Keratinocyte (primary cell): ENCODE measurements around the gene ANKRD24. TPM values are rescaled to one million over a fixed set of nuclear protein-coding genes. Genes with fewer than 3 reads are reported as not detected.

Experiments
- DNase-seq: peaks from one replicate; pipeline ENCODE4 v3.0.0-alpha.2; 2011; ENCODE audit warnings: low read depth, missing footprints, low spot score
- FAIRE-seq: peaks from 2 replicates; lab custom pipeline; 2011; peaks lifted over from hg19 to GRCh38; lab: Jason Lieb, UNC
- H2AFZ ChIP-seq: 2 replicates; pipeline ENCODE4 v1.6.0; 2012; ENCODE audit warnings: low read length, control low read depth, inconsistent platforms; ENCODE audit not compliant: control insufficient read depth
- H3K27ac ChIP-seq: 2 replicates; pipeline ENCODE4 v1.5.1; 2011; ENCODE audit warnings: low read length; ENCODE audit not compliant: control insufficient read depth, insufficient read depth
- H3K27me3 ChIP-seq: 3 replicates; pipeline ENCODE4 v1.6.0; 2011; ENCODE audit warnings: low read length; ENCODE audit not compliant: control insufficient read depth, insufficient read depth; ENCODE audit errors: extremely low read depth
- H3K36me3 ChIP-seq, 2 experiments: 2 replicates in 1 of 2; 3 replicates in 1 of 2; pipeline ENCODE4 v1.5.1; 2011; ENCODE audit warnings: low read length in 2 of 2, mild to moderate bottlenecking in 1 of 2; ENCODE audit not compliant: control insufficient read depth in 2 of 2, insufficient read depth in 2 of 2; ENCODE audit errors: extremely low read depth in 1 of 2
- H3K4me1 ChIP-seq: 3 replicates; pipeline ENCODE4 v1.5.1; 2011; ENCODE audit warnings: low read length; ENCODE audit not compliant: control insufficient read depth, insufficient read depth; ENCODE audit errors: extremely low read depth
- H3K4me2 ChIP-seq: 3 replicates; pipeline ENCODE4 v1.6.0; 2011; ENCODE audit warnings: low read depth, low read length; ENCODE audit not compliant: control insufficient read depth, insufficient read depth; ENCODE audit errors: extremely low read depth
- H3K4me3 ChIP-seq, 3 experiments: fragments of 200-600 bp in 1 of 3; sonication (generic) in 1 of 3; 2 replicates in 2 of 3; 3 replicates in 1 of 3; pipeline ENCODE4 v1.5.1; 2011 to 2016; ENCODE audit warnings: low read length in 3 of 3, mild to moderate bottlenecking in 3 of 3, control low read depth in 2 of 3, inconsistent platforms in 1 of 3, low read depth in 1 of 3, mixed read lengths in 1 of 3, mixed run types in 1 of 3, moderate library complexity in 1 of 3; ENCODE audit not compliant: control insufficient read depth in 2 of 3, insufficient read depth in 2 of 3; ENCODE audit errors: extremely low read depth in 1 of 3
- H3K79me2 ChIP-seq: 2 replicates; pipeline ENCODE4 v1.6.0; 2012; ENCODE audit warnings: low read length; ENCODE audit not compliant: control insufficient read depth, insufficient read depth
- H3K9ac ChIP-seq: 3 replicates; pipeline ENCODE4 v1.6.0; 2011; ENCODE audit warnings: low read length; ENCODE audit not compliant: control insufficient read depth, insufficient read depth; ENCODE audit errors: extremely low read depth
- H3K9me1 ChIP-seq: 3 replicates; pipeline ENCODE4 v1.6.0; 2011; ENCODE audit warnings: low read length; ENCODE audit not compliant: control insufficient read depth, insufficient read depth; ENCODE audit errors: extremely low read depth
- H3K9me3 ChIP-seq: 2 replicates; pipeline ENCODE4 v1.5.1; 2012; ENCODE audit warnings: low read depth, low read length; ENCODE audit not compliant: control insufficient read depth
- H4K20me1 ChIP-seq: 3 replicates; pipeline ENCODE4 v1.6.0; 2011; ENCODE audit warnings: low read length; ENCODE audit not compliant: control insufficient read depth, insufficient read depth; ENCODE audit errors: extremely low read depth
- EZH2 ChIP-seq: IDR thresholded peaks from one replicate; pipeline ENCODE4 v1.6.1; 2012; ENCODE audit warnings: inconsistent platforms, mild to moderate bottlenecking, low read length, moderate library complexity
- dilution Hi-C: fragments of 300-500 bp; cut with MboI; formaldehyde crosslinking; loops from one replicate; pipeline ENCODE4 v1.7.0; 2020; ENCODE audit warnings: low sequenced_read_pairs; ENCODE audit not compliant: extremely low pct_ligation_motif_present
- polyA plus RNA-seq, 5 experiments: library from polyadenylated mRNA; depleted of rRNA in 3 of 5; stranded (reverse) in 3 of 5; stranded (forward) in 1 of 5; unstranded in 1 of 5; fragments of >200 nt; gene quantifications; 1 replicate in 1 of 5; 2 replicates in 3 of 5; 3 replicates in 1 of 5; pipeline versions ENCODE4 v1.2.1 to v1.2.3, GENCODE V29; 2011 to 2012; ENCODE audit warnings: missing spikeins in 2 of 5, low read depth in 1 of 5, low replicate concordance in 1 of 5
- TF ChIP-seq, protein P1 (sequence below), 3 experiments: IDR thresholded peaks in 1 of 3; conservative IDR thresholded peaks in 1 of 3; optimal IDR thresholded peaks in 1 of 3; 2 replicates in 2 of 3; 3 replicates in 1 of 3; pipeline versions ENCODE3 to v1.5.1; 2011; ENCODE audit warnings: low read length in 3 of 3, mild to moderate bottlenecking in 3 of 3, moderate library complexity in 2 of 3, control low read depth in 1 of 3, inconsistent platforms in 1 of 3; ENCODE audit not compliant: insufficient read depth in 2 of 3; ENCODE audit errors: extremely low read depth in 1 of 3

The ANKRD24 gene
- polyA plus RNA-seq, 1 donor (not counting 4 experiments of a cell fraction or from before 2014, with no cell fraction given): 0.07 TPM

DNA sequence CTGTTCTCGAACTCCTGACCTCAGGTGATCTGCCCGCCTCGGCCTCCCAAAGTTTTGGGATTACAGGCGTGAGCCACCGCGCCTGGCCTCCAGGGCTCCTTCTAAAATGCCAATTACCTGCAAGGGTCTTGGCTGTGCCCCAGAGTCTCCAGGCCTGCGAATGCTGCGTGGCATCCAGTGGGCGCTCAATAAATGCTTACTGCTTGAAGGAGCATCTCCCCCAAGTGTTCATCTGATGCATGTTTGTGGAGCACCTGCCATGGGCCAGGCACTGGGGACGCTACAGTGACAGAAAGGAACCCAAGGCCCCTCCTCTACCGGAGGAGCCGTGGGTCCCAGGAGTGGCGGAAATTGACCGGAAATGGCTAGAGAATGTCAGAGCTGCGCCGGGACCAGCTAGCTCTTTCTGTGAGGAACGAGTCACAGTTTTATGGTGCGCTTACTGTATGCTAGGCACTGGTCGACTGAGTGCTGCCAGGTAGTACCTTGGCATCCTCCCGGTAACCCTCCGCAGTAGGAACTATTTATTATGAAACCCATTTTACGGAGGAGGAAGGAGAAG is 14.2 kb downstream of the ANKRD24 start:
- no peaks in the 10 kb centered on the region for H4K20me1 ChIP-seq
- peaks cover 21% of the 10 kb centered on the region for H3K27me3 ChIP-seq
- H3K27ac ChIP-seq: no peak overlapping the region
- H3K9me1 ChIP-seq: no peaks in the 10 kb centered on the region
- H3K4me1 ChIP-seq: no peaks in the 10 kb centered on the region
- no peak overlapping the region for H3K4me2 ChIP-seq
- no peak overlapping the region for H3K4me3 ChIP-seq
- dilution Hi-C loops: no loop called here
- DNase-seq (no peak), FAIRE-seq (no peak)
- H3K9me3 ChIP-seq: no peaks in the 10 kb centered on the region
- no peaks in the 10 kb centered on the region for H3K79me2 ChIP-seq
- no peak for TF ChIP-seq EZH2
- no peaks in the 10 kb centered on the region for H3K36me3 ChIP-seq
- H2AFZ ChIP-seq: no peak overlapping the region
- no peak overlapping the region for H3K9ac ChIP-seq

DNA sequence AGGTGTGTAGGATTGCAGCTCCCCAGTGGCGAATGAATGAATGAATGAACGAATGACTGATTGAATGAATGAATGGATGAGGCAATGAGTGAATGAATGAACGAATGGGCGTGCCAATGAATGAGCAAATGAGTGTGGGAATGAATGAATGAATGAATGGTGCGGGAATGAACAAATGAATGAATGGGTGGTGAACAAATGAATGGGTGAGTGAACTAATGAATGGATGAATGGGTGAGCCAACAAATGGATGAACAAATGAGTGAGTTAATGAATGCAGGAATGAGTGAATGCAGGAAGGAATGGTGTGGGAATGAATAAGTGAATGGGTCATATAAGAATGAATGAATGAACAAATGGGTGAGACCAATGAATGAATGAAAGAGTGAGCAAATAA is 14.7 kb downstream of the ANKRD24 start:
- no peak overlapping the region for H2AFZ ChIP-seq
- TF ChIP-seq, protein P1, sequence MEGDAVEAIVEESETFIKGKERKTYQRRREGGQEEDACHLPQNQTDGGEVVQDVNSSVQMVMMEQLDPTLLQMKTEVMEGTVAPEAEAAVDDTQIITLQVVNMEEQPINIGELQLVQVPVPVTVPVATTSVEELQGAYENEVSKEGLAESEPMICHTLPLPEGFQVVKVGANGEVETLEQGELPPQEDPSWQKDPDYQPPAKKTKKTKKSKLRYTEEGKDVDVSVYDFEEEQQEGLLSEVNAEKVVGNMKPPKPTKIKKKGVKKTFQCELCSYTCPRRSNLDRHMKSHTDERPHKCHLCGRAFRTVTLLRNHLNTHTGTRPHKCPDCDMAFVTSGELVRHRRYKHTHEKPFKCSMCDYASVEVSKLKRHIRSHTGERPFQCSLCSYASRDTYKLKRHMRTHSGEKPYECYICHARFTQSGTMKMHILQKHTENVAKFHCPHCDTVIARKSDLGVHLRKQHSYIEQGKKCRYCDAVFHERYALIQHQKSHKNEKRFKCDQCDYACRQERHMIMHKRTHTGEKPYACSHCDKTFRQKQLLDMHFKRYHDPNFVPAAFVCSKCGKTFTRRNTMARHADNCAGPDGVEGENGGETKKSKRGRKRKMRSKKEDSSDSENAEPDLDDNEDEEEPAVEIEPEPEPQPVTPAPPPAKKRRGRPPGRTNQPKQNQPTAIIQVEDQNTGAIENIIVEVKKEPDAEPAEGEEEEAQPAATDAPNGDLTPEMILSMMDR (optimal IDR thresholded peaks at IDR 0.05 in 1 of 3, IDR thresholded peaks at IDR 0.05 in 1 of 3, conservative IDR thresholded peaks at IDR 0.05 in 1 of 3; ENCODE audit: extremely low read depth in 1 of 3, insufficient read depth in 2 of 3, low read length in 3 of 3): no peak
- TF ChIP-seq EZH2: no peak
- no peaks in the 10 kb centered on the region for H4K20me1 ChIP-seq
- H3K9me1 ChIP-seq: no peaks in the 10 kb centered on the region
- no peak overlapping the region for H3K9ac ChIP-seq
- H3K4me2 ChIP-seq: no peak overlapping the region
- no peaks in the 10 kb centered on the region for H3K9me3 ChIP-seq
- H3K4me3 ChIP-seq: no peak overlapping the region
- H3K27ac ChIP-seq: no peak overlapping the region
- H3K4me1 ChIP-seq: no peaks in the 10 kb centered on the region
- FAIRE-seq: no peak
- DNase-seq: no peak
- peaks cover 21% of the 10 kb centered on the region for H3K27me3 ChIP-seq
- dilution Hi-C loops: no loop called here
- no peaks in the 10 kb centered on the region for H3K36me3 ChIP-seq
- H3K79me2 ChIP-seq: no peaks in the 10 kb centered on the region
